ENCODE data around the gene ARHGEF16. TPM values are rescaled to one million over a fixed set of nuclear protein-coding genes. Genes with fewer than 3 reads are reported as not detected.

ARHGEF16 gene
- total RNA-seq, 1 donor from 2014 or later, result 1.3 TPM

- no peaks in the 10 kb centered on the region for H3K79me2 ChIP-seq (ENCODE audit: low read depth)
- H3K4me2 ChIP-seq, result no peak overlapping the region
- no peaks in the 10 kb centered on the region for H3K36me3 Mint-ChIP-seq
- H3K9me3 ChIP-seq (ENCODE audit: low read depth), result no peaks in the 10 kb centered on the region
- H3K36me3 ChIP-seq, result no peaks in the 10 kb centered on the region
- H3K4me3 Mint-ChIP-seq, result no peak overlapping the region
- H3K4me1 Mint-ChIP-seq, result no peaks in the 10 kb centered on the region
- no peak overlapping the region for H3K27ac ChIP-seq
- H3K27me3 ChIP-seq, result no peaks in the 10 kb centered on the region
- H3K4me3 ChIP-seq, result no peak overlapping the region
- no peak overlapping the region for H3K27ac Mint-ChIP-seq
- no peak for DNase-seq (ENCODE audit: low spot score)
- no peaks in the 10 kb centered on the region for H3K9me3 Mint-ChIP-seq
- H3K27me3 Mint-ChIP-seq (ENCODE audit: insufficient read depth, low read depth), result peaks cover 3% of the 10 kb centered on the region
- H3K4me1 ChIP-seq, result no peaks in the 10 kb centered on the region
- H2AFZ ChIP-seq (replicated peaks), result no peak overlapping the region
- H3F3A ChIP-seq (ENCODE audit: low read depth), result no peaks in the 10 kb centered on the region
- H4K20me1 ChIP-seq (ENCODE audit: low read depth), result peaks cover 31% of the 10 kb centered on the region
- TF ChIP-seq EZH2 (IDR thresholded peaks at IDR 0.05) (no peak), CTCF (IDR thresholded peaks at IDR 0.05) (no peak), EZH2phosphoT487 (IDR thresholded peaks at IDR 0.05) (no peak)
- H3K9ac ChIP-seq, result no peak overlapping the region
These were observed 45.1 kb downstream of the ARHGEF16 start for GRCh38 chr1:3499611-3500010.

GRCh38 chr1:3500265-3500835, 45.9 kb downstream of the ARHGEF16 start:
- TF ChIP-seq EZH2phosphoT487 (IDR thresholded peaks at IDR 0.05) (no peak), CTCF (IDR thresholded peaks at IDR 0.05) (no peak), EZH2 (IDR thresholded peaks at IDR 0.05) (no peak)
- H3K9me3 Mint-ChIP-seq, result no peaks in the 10 kb centered on the region
- Histone ChIP-seq H3K36me3 (no peaks in the 10 kb centered on the region), H3K9ac (no peak overlapping the region), H3K4me3 (no peak overlapping the region), H3K4me1 (no peaks in the 10 kb centered on the region), H3K4me2 (no peak overlapping the region), H4K20me1 (ENCODE audit: low read depth) (peaks cover 38% of the 10 kb centered on the region), H3K27me3 (no peaks in the 10 kb centered on the region), H2AFZ (replicated peaks) (no peak overlapping the region), H3K79me2 (ENCODE audit: low read depth) (no peaks in the 10 kb centered on the region), H3K9me3 (ENCODE audit: low read depth) (no peaks in the 10 kb centered on the region), H3K27ac (no peak overlapping the region), H3F3A (ENCODE audit: low read depth) (no peaks in the 10 kb centered on the region)
- DNase-seq (ENCODE audit: low spot score), result no peak
- H3K27ac Mint-ChIP-seq, result no peak overlapping the region
- H3K4me3 Mint-ChIP-seq, result no peak overlapping the region
- peaks cover 3% of the 10 kb centered on the region for H3K27me3 Mint-ChIP-seq (ENCODE audit: insufficient read depth, low read depth)
- H3K4me1 Mint-ChIP-seq, result no peaks in the 10 kb centered on the region
- no peaks in the 10 kb centered on the region for H3K36me3 Mint-ChIP-seq

GRCh38 chr1:3501437-3501836, 47.0 kb downstream of the ARHGEF16 start:
- Histone ChIP-seq H3K9ac (no peak overlapping the region), H3K9me3 (ENCODE audit: low read depth) (no peaks in the 10 kb centered on the region), H3K4me3 (no peak overlapping the region), H3K4me1 (no peaks in the 10 kb centered on the region), H3F3A (ENCODE audit: low read depth) (no peaks in the 10 kb centered on the region), H2AFZ (replicated peaks) (no peak overlapping the region), H3K4me2 (no peak overlapping the region), H4K20me1 (ENCODE audit: low read depth) (peaks cover 44% of the 10 kb centered on the region), H3K36me3 (no peaks in the 10 kb centered on the region), H3K27me3 (no peaks in the 10 kb centered on the region), H3K79me2 (ENCODE audit: low read depth) (no peaks in the 10 kb centered on the region), H3K27ac (no peak overlapping the region)
- Mint-ChIP-seq H3K27ac (no peak overlapping the region), H3K4me3 (no peak overlapping the region), H3K27me3 (ENCODE audit: insufficient read depth, low read depth) (peaks cover 2% of the 10 kb centered on the region), H3K4me1 (no peaks in the 10 kb centered on the region), H3K36me3 (no peaks in the 10 kb centered on the region), H3K9me3 (no peaks in the 10 kb centered on the region)
- TF ChIP-seq CTCF (IDR thresholded peaks at IDR 0.05) (no peak), EZH2 (IDR thresholded peaks at IDR 0.05) (no peak), EZH2phosphoT487 (IDR thresholded peaks at IDR 0.05) (no peak)
- DNase-seq (ENCODE audit: low spot score), result no peak
